Measurements from ENCODE around the gene ATP9A. TPM values are rescaled to one million over a fixed set of nuclear protein-coding genes. Genes with fewer than 3 reads are reported as not detected.

Gene ATP9A
- total and polyA plus RNA-seq, 2 of the 8 experiments (the other 6 are each of a cell fraction or from before 2014, with no cell fraction given), result 5.0 to 6.4 TPM

GRCh38 chr20:51769976-51770615 lies 1.9 kb upstream of the ATP9A start (continued):
- no peak for TF ChIP-seq GABPA (IDR thresholded peaks at IDR 0.05; ENCODE audit: borderline replicate concordance, insufficient read depth, low read length)
- TF ChIP-seq POLR2A (IDR thresholded peaks at IDR 0.05; ENCODE audit: control extremely low read depth in 1 of 2, low read depth in 2 of 2, low read length in 2 of 2), result no peak
- no peak for TF ChIP-seq ASH2L (IDR thresholded peaks at IDR 0.05; ENCODE audit: low read length)
- no peak for TF ChIP-seq SAP30 (IDR thresholded peaks at IDR 0.05; ENCODE audit: insufficient read depth, insufficient replicate concordance, low read length)
- no peak for TF ChIP-seq ATF2 (IDR thresholded peaks at IDR 0.05; ENCODE audit: low read length)

Measured in H1 (cell line).